Measurements from ENCODE around the gene PDLIM7.

PDLIM7 gene

GRCh38 chr5:177446200-177447065 is 51.0 kb downstream of the PDLIM7 start, which contains the start of gene PRR7:
PRR7 (plus strand) TSS chr5:177446814; CDS start chr5:177455068, 8,254 bp downstream.
- peak; percentile 91 for DNase-seq (ENCODE audit: low spot score)
- FAIRE-seq: peak; percentile 93

DNA sequence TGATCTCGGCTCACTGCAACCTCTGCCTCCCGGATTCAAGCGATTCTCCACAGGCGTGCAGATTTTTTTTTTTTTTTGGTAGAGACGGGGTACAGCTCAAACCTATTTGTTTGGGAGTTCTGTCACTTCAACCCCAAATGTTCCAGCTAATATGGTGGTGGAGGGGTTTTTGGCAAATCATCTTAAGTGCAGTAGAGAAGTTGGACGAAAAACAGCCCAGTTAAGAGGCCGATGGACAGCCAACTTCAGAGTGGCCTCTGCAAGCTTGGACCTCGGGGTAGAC is 51.5 kb downstream of the PDLIM7 start:
- no peak for FAIRE-seq

GRCh38 chr5:177445052-177445916 is 52.1 kb downstream of the PDLIM7 start:
- FAIRE-seq (no peak), DNase-seq (ENCODE audit: low spot score) (no peak)

More for the DNA sequence above, 51.5 kb downstream of the PDLIM7 start:
- no peak for DNase-seq (ENCODE audit: low spot score)

DNA sequence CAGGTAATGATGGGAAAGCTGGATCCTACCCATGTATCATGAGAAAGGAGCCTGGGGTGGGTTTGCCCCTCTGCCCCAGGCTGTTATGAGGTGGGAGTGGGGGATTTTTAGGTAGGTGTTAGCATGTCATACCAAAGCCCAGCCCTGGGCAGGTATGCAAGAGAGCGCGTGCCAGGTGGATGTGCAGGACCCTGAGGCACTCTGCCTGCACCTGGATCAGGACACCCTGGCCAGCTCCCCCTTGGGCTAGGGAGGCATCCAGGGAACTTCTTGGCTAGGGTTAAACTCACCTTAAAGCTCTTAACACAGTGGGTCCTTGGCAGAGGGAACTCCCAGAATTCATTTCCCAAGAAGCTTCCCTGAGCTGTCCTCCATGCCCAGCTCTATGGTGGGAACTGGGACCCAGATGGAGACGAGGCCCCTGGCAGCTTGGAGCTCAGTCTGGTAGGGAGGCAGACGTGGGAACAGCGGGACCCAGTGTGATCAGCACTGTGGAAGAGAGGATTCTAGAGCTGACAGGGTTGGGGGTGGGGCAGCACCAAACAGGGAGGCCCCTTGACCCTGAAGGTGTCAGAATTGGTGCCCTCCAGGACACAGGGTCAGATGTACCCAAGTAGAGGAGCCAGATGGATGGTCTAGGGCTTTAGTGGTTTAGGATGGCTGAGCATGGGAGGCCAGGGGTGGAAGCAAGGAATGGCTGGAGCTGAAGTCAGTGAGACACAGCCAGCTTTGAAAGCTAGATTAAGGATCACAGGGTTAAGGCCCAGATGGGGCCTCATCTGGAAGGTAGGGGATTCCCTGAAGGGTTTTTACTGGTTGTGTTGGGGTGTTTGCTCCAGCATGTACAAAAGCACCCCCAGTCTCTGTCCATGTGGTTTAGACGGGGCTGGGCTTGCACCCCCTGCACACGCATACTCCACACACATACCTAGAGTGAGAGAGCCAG is 53.0 kb downstream of the PDLIM7 start:
- DNase-seq (ENCODE audit: low spot score): no peak
- FAIRE-seq: no peak

DNA sequence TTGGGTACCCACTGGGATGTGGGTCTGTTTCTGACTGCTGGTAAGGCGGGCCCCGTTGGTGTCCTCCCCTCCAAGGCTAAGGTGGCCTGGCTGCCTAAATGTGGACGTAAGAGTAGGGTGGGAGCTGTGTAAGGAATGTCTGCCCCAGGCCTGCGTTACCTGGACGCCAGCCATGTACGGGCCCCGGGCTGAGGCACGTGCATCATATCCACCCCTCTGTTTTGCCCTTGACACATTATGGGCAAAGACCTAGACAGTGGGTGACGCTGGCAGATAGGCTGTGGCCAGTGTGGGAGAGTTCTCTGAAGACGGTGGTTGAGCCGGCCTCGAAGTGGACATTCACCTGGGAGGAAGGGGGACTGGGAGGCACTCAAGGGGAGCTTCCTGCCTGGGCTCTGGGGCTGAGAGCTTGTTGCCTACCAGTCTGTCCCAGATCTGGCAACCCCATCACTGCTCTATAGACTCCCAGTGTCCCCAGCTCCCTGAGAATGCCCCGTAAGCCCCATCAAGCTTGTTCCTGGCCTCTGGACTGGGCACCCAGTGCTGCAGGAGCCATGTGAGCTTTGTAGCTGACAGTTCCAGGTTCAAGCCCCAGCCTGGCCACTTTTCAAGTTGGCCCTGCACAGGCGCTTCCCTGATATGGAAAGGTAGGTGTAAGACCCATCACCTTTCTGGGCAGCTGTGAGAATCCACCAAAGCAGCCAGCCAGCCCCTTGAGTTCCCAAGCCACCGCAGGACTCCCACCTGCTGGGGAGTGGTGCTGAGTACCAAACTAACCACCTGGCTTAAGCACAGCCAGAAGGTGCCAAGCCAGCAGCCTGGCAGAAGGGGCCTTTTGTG is 54.0 kb downstream of the PDLIM7 start:
- FAIRE-seq (no peak), DNase-seq (ENCODE audit: low spot score) (no peak)

GRCh38 chr5:177442066-177442826 is 55.2 kb downstream of the PDLIM7 start:
- DNase-seq (ENCODE audit: low spot score): no peak
- no peak for FAIRE-seq

DNA sequence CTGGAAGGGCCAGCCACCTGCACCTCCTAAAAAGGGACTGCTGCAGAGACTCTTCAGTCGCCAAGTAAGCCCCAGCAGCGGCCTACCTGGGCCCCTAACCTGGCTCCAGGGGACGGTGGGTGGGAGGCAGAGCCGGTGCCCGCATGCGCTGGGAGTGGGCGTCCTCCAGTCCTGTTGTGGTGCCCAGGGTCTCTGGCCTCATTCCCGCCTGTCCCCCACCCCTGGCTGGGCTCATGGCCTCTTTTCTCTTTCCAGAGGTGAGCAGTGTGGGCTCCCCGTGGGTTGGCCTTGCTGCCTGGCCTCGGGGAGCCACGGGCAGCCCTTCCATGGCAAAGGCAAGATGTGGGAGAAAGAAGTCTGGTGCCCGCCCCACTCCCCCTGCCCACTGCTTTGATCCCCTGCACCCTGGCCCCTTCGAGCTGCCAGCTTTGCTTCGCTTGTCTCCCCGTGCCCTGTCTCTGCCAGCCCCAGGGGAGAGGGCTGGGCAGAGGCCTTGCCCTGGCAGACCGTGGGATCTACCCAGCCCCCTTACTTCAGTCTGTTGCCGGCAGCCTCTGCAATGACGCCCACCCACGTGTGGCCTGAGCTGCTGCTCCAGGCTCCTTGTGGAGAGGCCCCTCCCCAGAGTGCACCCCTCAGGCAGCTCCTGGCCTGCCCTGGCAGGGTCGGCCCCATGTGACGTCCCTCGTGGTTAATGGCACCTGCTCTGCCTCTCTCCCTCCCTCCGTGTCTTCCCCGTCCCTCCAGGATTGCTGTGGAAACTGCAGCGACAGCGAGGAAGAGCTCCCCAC is 56.2 kb downstream of the PDLIM7 start:
- DNase-seq (ENCODE audit: low spot score): no peak
- no peak for FAIRE-seq

DNA sequence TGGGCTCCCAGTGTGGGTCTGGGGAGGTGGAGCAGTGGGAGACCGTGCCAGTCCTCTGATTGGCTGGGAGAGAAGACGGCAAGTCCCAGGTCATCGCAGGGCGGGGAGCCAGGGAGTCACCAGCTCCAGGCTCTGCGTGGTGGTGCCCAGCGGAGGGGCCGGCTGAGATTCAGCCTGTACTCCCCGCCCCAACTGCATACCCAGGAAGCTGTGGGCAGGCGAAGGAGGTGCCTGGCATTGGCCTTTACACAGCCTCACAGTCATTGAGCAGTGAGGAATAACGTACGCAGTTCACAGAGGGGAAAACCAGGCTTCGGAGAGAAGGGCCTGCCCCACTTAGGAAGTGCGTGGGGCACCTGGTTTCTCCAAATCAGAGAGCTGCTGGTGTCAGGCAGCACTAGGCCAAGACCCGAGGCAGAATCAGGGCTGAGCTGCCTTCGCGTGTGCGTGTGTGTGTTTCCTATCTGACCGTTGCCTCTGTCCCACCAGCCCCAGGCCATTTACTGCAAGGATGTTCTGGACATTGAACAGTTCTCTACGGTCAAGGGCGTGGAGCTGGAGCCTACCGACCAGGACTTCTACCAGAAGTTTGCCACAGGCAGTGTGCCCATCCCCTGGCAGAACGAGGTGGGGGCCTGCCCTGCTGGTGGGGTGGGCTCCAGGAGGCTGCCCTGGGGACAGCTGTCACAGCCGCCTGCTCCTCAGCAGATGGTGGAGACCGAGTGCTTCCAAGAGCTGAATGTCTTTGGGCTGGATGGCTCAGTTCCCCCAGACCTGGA is 57.0 kb downstream of the PDLIM7 start:
- FAIRE-seq (no peak), DNase-seq (ENCODE audit: low spot score) (no peak)

DNA sequence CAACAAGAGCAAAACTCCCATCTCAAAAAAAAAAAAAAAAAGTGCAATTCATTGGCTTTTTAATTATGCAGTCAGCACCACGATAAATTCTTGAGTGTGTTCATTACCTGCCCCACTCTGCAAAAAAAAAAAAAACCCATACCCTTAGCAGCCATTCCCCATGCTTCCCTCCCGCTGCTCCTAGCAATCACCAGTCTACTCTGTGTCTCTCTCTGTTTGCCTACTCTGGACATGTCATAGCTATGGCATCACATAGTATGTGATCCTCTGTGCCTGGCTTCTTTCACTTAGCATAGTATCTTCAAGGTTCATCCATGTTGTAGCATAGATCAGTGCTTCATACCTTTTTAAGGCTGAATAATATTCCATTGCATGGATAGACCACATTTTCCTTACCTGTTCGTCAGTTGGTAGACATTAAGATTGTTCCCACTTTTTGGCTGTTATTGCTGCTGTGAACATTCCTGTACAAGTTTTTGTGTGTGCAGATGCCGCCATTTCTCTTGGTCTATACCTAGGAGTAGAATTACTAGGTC is 57.8 kb downstream of the PDLIM7 start:
- no peak for FAIRE-seq
- no peak for DNase-seq (ENCODE audit: low spot score)

GRCh38 chr5:177438468-177438867 is 58.9 kb downstream of the PDLIM7 start:
- no peak for FAIRE-seq
- DNase-seq (ENCODE audit: low spot score): no peak

- FAIRE-seq: no peak
- no peak for DNase-seq (ENCODE audit: low spot score)
Measured at GRCh38 chr5:177437623-177438022, 59.8 kb downstream of the PDLIM7 start.

DNA sequence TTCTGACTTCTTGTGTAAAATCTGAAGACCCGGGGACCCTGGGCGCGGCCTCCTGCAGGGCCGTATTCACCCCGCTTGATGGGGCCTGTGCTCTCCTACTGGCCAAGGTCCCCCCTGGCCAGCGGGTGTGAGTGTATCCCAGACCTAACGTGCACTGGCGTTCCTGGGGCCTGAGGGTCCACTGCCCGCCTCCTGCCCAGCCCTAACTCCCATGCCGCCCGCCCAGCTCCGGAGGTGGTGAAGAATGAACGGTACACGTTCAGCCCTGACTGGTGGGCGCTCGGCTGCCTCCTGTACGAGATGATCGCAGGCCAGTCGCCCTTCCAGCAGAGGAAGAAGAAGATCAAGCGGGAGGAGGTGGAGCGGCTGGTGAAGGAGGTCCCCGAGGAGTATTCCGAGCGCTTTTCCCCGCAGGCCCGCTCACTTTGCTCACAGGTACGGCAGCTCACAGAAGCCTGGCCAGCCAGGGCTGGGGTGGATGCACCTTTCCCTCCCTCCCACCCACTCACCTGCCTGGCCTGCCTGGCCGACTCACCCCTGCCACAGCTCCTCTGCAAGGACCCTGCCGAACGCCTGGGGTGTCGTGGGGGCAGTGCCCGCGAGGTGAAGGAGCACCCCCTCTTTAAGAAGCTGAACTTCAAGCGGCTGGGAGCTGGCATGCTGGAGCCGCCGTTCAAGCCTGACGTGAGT is 61.4 kb downstream of the PDLIM7 start:
- FAIRE-seq: peak; percentile 71
- no peak for DNase-seq (ENCODE audit: low spot score)

GRCh38 chr5:177434942-177435738 is 62.3 kb downstream of the PDLIM7 start:
- DNase-seq (ENCODE audit: low spot score): no peak

GRCh38 chr5:177434437-177434836 is 63.0 kb downstream of the PDLIM7 start:
- FAIRE-seq (no peak), DNase-seq (ENCODE audit: low spot score) (no peak)

More at GRCh38 chr5:177434942-177435738, 62.3 kb downstream of the PDLIM7 start:
- FAIRE-seq: no peak

GRCh38 chr5:177433658-177434217 is 63.7 kb downstream of the PDLIM7 start:
- DNase-seq (ENCODE audit: low spot score) (no peak), FAIRE-seq (no peak)
